GM18873 (cell line): ENCODE measurements around the gene DEFB112.

ENCODE experiments used
- ATAC-seq: cut with Tn5 transposase; IDR thresholded peaks from one replicate; pipeline ENCODE4 v1.9.1; 2021; ENCODE audit warnings: mild to moderate bottlenecking, moderate library complexity, moderate number of reproducible peaks; ENCODE audit not compliant: unreplicated experiment, low FRiP score

The DEFB112 gene

GRCh38 chr6:50003139-50003538 is 46.6 kb downstream of the DEFB112 start:
- ATAC-seq = no peak

GRCh38 chr6:49995278-49995677 is 54.5 kb downstream of the DEFB112 start:
- ATAC-seq = no peak
